ENCODE measurements around the gene SNCB. TPM values are rescaled to one million over a fixed set of nuclear protein-coding genes. Genes with fewer than 3 reads are reported as not detected.

Gene SNCB
- total RNA-seq, 1 experiment from 2014 or later: not detected

- TF ChIP-seq RAD21 (IDR thresholded peaks at IDR 0.05; ENCODE audit: low read depth): no peak
- H3K27me3 ChIP-seq (ENCODE audit: insufficient read depth, low read length): no peaks in the 10 kb centered on the region
- H3K9me2 ChIP-seq (ENCODE audit: insufficient read depth): no peaks in the 10 kb centered on the region
- ATAC-seq: peak; percentile 14
- H3K4me1 ChIP-seq (ENCODE audit: control insufficient read depth in 1 of 2, insufficient read depth in 2 of 2, low read length in 2 of 2): peaks cover 17 to 43% of the 10 kb centered on the region in 2 experiments
- H3K4me2 ChIP-seq (ENCODE audit: low read length): peak overlapping the region; percentile 94
- H3K9ac ChIP-seq (ENCODE audit: low read length): peak overlapping the region; percentile 84
- peak overlapping the region; percentile 63 for H3K27ac ChIP-seq (ENCODE audit: low read depth, low read length)
- intact Hi-C loops (cut with micrococcal nuclease): no loop called here
- no peak overlapping the region for H2AFZ ChIP-seq (ENCODE audit: low read depth, low read length, poor library complexity, severe bottlenecking)
- BruUV-seq (replicated peaks): TSS peak; percentile 55
- no peaks in the 10 kb centered on the region; a peak in 1 of 4 replicates for H3K36me3 ChIP-seq (ENCODE audit: control insufficient read depth in 1 of 2, insufficient read depth in 2 of 2, low read length in 2 of 2)
- ChIA-PET CTCF (interaction anchor here (1.0 to 2.2 kb wide), 3 partner anchors 9 to 918 kb away, joined by 3 to 11 read pairs (median 4); no protein-coding TSS in a partner anchor), RAD21 (ENCODE audit: low non-redundant PET in 1 of 2, low total read pairs in 2 of 2, uncharacterized antibody in 2 of 2, unreplicated experiment in 2 of 2) (no interaction called here), POLR2A (interaction anchor here (1.4 kb wide), 2 partner anchors 12 to 13 kb away, joined by 4 read pairs; no protein-coding TSS in a partner anchor)
- H4K20me1 ChIP-seq (ENCODE audit: insufficient read depth): no peaks in the 10 kb centered on the region
- H3K9me3 ChIP-seq (ENCODE audit: control insufficient read depth in 1 of 2, insufficient read depth in 1 of 2, low read depth in 1 of 2, low read length in 2 of 2): no peaks in the 10 kb centered on the region
- no peak for DNase-seq (ENCODE audit: low read depth, low spot score)
- H3K79me2 ChIP-seq (ENCODE audit: insufficient read depth, low read length): peaks cover 28% of the 10 kb centered on the region
- peak overlapping the region; percentile 86 to 89 for H3K4me3 ChIP-seq (replicated peaks in 1 of 2; ENCODE audit: low read depth in 1 of 2, low read length in 2 of 2)
These were observed 17.6 kb upstream of the SNCB start for GRCh38 chr5:176647843-176648473.

- Histone ChIP-seq H3K79me2 (ENCODE audit: insufficient read depth, low read length) (peaks cover 28% of the 10 kb centered on the region), H4K20me1 (ENCODE audit: insufficient read depth) (no peaks in the 10 kb centered on the region), H2AFZ (ENCODE audit: low read depth, low read length, poor library complexity, severe bottlenecking) (no peak within 1 kb of the TSS), H3K4me2 (ENCODE audit: low read length) (peak within 1 kb of the TSS; percentile 94), H3K36me3 (ENCODE audit: control insufficient read depth in 1 of 2, insufficient read depth in 2 of 2, low read length in 2 of 2) (no peaks in the 10 kb centered on the region), H3K9me3 (ENCODE audit: control insufficient read depth in 1 of 2, insufficient read depth in 1 of 2, low read depth in 1 of 2, low read length in 2 of 2) (no peaks in the 10 kb centered on the region), H3K4me3 (replicated peaks in 1 of 2; ENCODE audit: low read depth in 1 of 2, low read length in 2 of 2) (peak within 1 kb of the TSS; percentile 86 to 89), H3K27me3 (ENCODE audit: insufficient read depth, low read length) (no peaks in the 10 kb centered on the region), H3K27ac (ENCODE audit: low read depth, low read length) (peak within 1 kb of the TSS; percentile 68), H3K4me1 (ENCODE audit: control insufficient read depth in 1 of 2, insufficient read depth in 2 of 2, low read length in 2 of 2) (peaks cover 17 to 44% of the 10 kb centered on the region in 2 experiments), H3K9ac (ENCODE audit: low read length) (peak within 1 kb of the TSS; percentile 84), H3K9me2 (ENCODE audit: insufficient read depth) (no peaks in the 10 kb centered on the region)
- intact Hi-C loops (cut with micrococcal nuclease): no loop called here
- no TSS peak for BruUV-seq (replicated peaks)
- ATAC-seq: peak; percentile 91
- ChIA-PET POLR2A (interaction anchor here (1.1 to 1.4 kb wide), 4 partner anchors 12 to 110 kb away, joined by 3 to 4 read pairs (median 4); partner anchors contain the start of gene RNF44), CTCF (interaction anchor here (1.0 to 2.2 kb wide), 4 partner anchors 10 to 917 kb away, joined by 3 to 11 read pairs (median 4); partner anchors contain the start of gene FGFR4), RAD21 (ENCODE audit: low non-redundant PET in 1 of 2, low total read pairs in 2 of 2, uncharacterized antibody in 2 of 2, unreplicated experiment in 2 of 2) (interaction anchor here (0.7 kb wide), 2 partner anchors 13 to 376 kb away, joined by 3 read pairs; no protein-coding TSS in a partner anchor)
- DNase-seq (ENCODE audit: low read depth, low spot score): peak; percentile 97
- TF ChIP-seq, protein P1, sequence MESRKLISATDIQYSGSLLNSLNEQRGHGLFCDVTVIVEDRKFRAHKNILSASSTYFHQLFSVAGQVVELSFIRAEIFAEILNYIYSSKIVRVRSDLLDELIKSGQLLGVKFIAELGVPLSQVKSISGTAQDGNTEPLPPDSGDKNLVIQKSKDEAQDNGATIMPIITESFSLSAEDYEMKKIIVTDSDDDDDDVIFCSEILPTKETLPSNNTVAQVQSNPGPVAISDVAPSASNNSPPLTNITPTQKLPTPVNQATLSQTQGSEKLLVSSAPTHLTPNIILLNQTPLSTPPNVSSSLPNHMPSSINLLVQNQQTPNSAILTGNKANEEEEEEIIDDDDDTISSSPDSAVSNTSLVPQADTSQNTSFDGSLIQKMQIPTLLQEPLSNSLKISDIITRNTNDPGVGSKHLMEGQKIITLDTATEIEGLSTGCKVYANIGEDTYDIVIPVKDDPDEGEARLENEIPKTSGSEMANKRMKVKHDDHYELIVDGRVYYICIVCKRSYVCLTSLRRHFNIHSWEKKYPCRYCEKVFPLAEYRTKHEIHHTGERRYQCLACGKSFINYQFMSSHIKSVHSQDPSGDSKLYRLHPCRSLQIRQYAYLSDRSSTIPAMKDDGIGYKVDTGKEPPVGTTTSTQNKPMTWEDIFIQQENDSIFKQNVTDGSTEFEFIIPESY (IDR thresholded peaks at IDR 0.05; ENCODE audit: extremely low read depth, insufficient replicate concordance, low read length): no peak
- TF ChIP-seq POLR2AphosphoS5 (IDR thresholded peaks at IDR 0.05; ENCODE audit: low read depth, low read length) (peak; percentile 98), POLR2A (IDR thresholded peaks at IDR 0.05; ENCODE audit: borderline replicate concordance, extremely low read depth, insufficient read depth, insufficient read length) (peak; percentile 95), TCF7L2 (IDR thresholded peaks at IDR 0.05; ENCODE audit: borderline replicate concordance, extremely low read depth, insufficient read depth, insufficient read length) (peak; percentile 63), ATF3 (IDR thresholded peaks at IDR 0.05) (no peak), ZFX (IDR thresholded peaks at IDR 0.05) (peak; percentile 86), YY1 (IDR thresholded peaks at IDR 0.05; ENCODE audit: extremely low read depth, insufficient replicate concordance, low read depth, low read length) (peak; percentile 89)
These were observed 16.9 kb upstream of the SNCB start, which contains the start of gene TSPAN17 for GRCh38 chr5:176647030-176647842. Gene TSPAN17 (plus strand): TSS chr5:176647484. CDS start chr5:176647616, 132 bp downstream.

Measured in HCT116 (cell line).